DOHH2 (cell line): ENCODE results near the gene RAPGEF1.

ENCODE experiments used
- H3F3A ChIP-seq: fragments of 200-600 bp; sonication (generic), shearing (Covaris generic); 2 replicates; pipeline ENCODE4 v1.6.0; 2016; ENCODE audit warnings: antibody characterized with exemption, mild to moderate bottlenecking; ENCODE audit not compliant: control insufficient read depth, insufficient read depth
- H3K27ac ChIP-seq: fragments of 200-600 bp; sonication (generic); 2 replicates; pipeline ENCODE4 v1.5.1; 2014; ENCODE audit warnings: low read depth, mild to moderate bottlenecking, low read length, moderate library complexity
- H3K27me3 ChIP-seq: fragments of 200-600 bp; sonication (generic); 2 replicates; pipeline ENCODE4 v1.6.1; 2014; ENCODE audit warnings: mild to moderate bottlenecking, low read length, mixed read lengths; ENCODE audit not compliant: control insufficient read depth
- H3K36me3 ChIP-seq: fragments of 200-600 bp; sonication (generic); 2 replicates; pipeline ENCODE4 v1.6.1; 2014; ENCODE audit warnings: mild to moderate bottlenecking, low read length, moderate library complexity, mixed read lengths; ENCODE audit not compliant: control insufficient read depth
- H3K4me1 ChIP-seq: fragments of 200-600 bp; sonication (generic); 2 replicates; pipeline ENCODE4 v1.6.1; 2014; ENCODE audit warnings: mild to moderate bottlenecking, low read length, mixed read lengths; ENCODE audit not compliant: control insufficient read depth
- H3K4me2 ChIP-seq: fragments of 200-600 bp; sonication (generic); 2 replicates; pipeline ENCODE4 v1.6.0; 2014; ENCODE audit warnings: mild to moderate bottlenecking, low read length, moderate library complexity
- H3K4me3 ChIP-seq: fragments of 200-600 bp; sonication (generic); 2 replicates; pipeline ENCODE4 v1.5.1; 2014; ENCODE audit warnings: mild to moderate bottlenecking, low read length, mixed read lengths
- H3K79me2 ChIP-seq: fragments of 200-600 bp; sonication (generic); 2 replicates; pipeline ENCODE4 v1.6.1; 2014; ENCODE audit warnings: mild to moderate bottlenecking, low read length, mixed read lengths; ENCODE audit not compliant: control insufficient read depth
- H3K9me2 ChIP-seq: fragments of 200-600 bp; sonication (generic); replicated peaks from 2 replicates; pipeline ENCODE4 v1.6.1; 2014; ENCODE audit warnings: mild to moderate bottlenecking, low read length, mixed read lengths; ENCODE audit not compliant: control insufficient read depth
- H3K9me3 ChIP-seq: fragments of 200-600 bp; sonication (generic); 2 replicates; pipeline ENCODE4 v1.6.1; 2014; ENCODE audit warnings: antibody characterized with exemption, low read length, mixed read lengths; ENCODE audit not compliant: control insufficient read depth, insufficient read depth
- H4K20me1 ChIP-seq: fragments of 200-600 bp; sonication (generic); 2 replicates; pipeline ENCODE4 v1.6.0; 2014; ENCODE audit warnings: low read depth, mild to moderate bottlenecking, antibody characterized with exemption, low read length, moderate library complexity; ENCODE audit not compliant: control insufficient read depth, insufficient read depth
- CTCF ChIP-seq: fragments of 200-600 bp; sonication (generic); IDR thresholded peaks from one replicate; pipeline ENCODE4 v1.5.1; 2014; ENCODE audit warnings: antibody characterized with exemption, mild to moderate bottlenecking, low read depth, low read length; ENCODE audit not compliant: poor library complexity, severe bottlenecking
- EZH2phosphoT487 ChIP-seq: fragments of 200-600 bp; sonication (generic); IDR thresholded peaks from 2 replicates; pipeline ENCODE4 v1.6.1; 2017; ENCODE audit warnings: borderline replicate concordance, mild to moderate bottlenecking, antibody characterized with exemption, low read length, moderate library complexity, mixed read lengths

RAPGEF1 gene

GRCh38 chr9:131715906-131716305, 24.0 kb downstream of the RAPGEF1 start:
- Histone ChIP-seq H3F3A (peaks cover 7% of the 10 kb centered on the region; the same call in 1 of the 2 replicates), H3K27me3 (no peaks in the 10 kb centered on the region), H3K9me2 (no peaks in the 10 kb centered on the region), H3K27ac (no peak overlapping the region), H3K9me3 (no peaks in the 10 kb centered on the region), H3K36me3 (peaks cover 35% of the 10 kb centered on the region), H3K4me1 (peaks cover 55% of the 10 kb centered on the region), H4K20me1 (peaks cover 15% of the 10 kb centered on the region), H3K4me3 (no peak overlapping the region), H3K4me2 (no peak overlapping the region), H3K79me2 (peaks cover 96% of the 10 kb centered on the region)
- no peak for TF ChIP-seq CTCF
- TF ChIP-seq EZH2phosphoT487, result no peak

- Histone ChIP-seq H3K9me3 (no peaks in the 10 kb centered on the region), H3K9me2 (no peaks in the 10 kb centered on the region), H3K27me3 (no peaks in the 10 kb centered on the region), H4K20me1 (peaks cover 15% of the 10 kb centered on the region), H3K4me2 (no peak overlapping the region), H3K4me3 (no peak overlapping the region), H3K4me1 (peaks cover 55% of the 10 kb centered on the region), H3F3A (peaks cover 4% of the 10 kb centered on the region; the same call in 1 of the 2 replicates), H3K36me3 (peaks cover 29% of the 10 kb centered on the region), H3K27ac (no peak overlapping the region), H3K79me2 (peaks cover 96% of the 10 kb centered on the region)
- TF ChIP-seq CTCF (no peak), EZH2phosphoT487 (no peak)
These were observed 25.1 kb downstream of the RAPGEF1 start for GRCh38 chr9:131714821-131715220.

- H3K79me2 ChIP-seq, result peaks cover 97% of the 10 kb centered on the region
- peaks cover 15% of the 10 kb centered on the region for H4K20me1 ChIP-seq
These were observed 25.7 kb downstream of the RAPGEF1 start for GRCh38 chr9:131714161-131714646.

More at GRCh38 chr9:131714161-131714646, 25.7 kb downstream of the RAPGEF1 start:
- peaks cover 32% of the 10 kb centered on the region for H3K36me3 ChIP-seq
- H3K4me3 ChIP-seq, result no peak overlapping the region
- H3K9me3 ChIP-seq, result no peaks in the 10 kb centered on the region
- peaks cover 55% of the 10 kb centered on the region for H3K4me1 ChIP-seq
- no peak overlapping the region for H3K27ac ChIP-seq
- H3K4me2 ChIP-seq, result no peak overlapping the region
- no peaks in the 10 kb centered on the region for H3K9me2 ChIP-seq
- TF ChIP-seq CTCF (no peak), EZH2phosphoT487 (no peak)
- no peaks in the 10 kb centered on the region for H3K27me3 ChIP-seq
- H3F3A ChIP-seq, result no peaks in the 10 kb centered on the region
